Tibial nerve (tissue), 3 donors: ENCODE measurements around the gene ITIH3.

Experiments used
- CTCF ChIP-seq, 5 experiments: fragments of 200-600 bp in 3 of 5; fragments of 450-650 bp in 2 of 5; sonication (generic) in 3 of 5; IDR thresholded peaks; one replicate each; pipeline ENCODE4 v1.5.1; 2016 to 2019; ENCODE audit warnings: antibody characterized with exemption in 5 of 5, mild to moderate bottlenecking in 3 of 5, moderate library complexity in 2 of 5
- POLR2A ChIP-seq, 2 donors: fragments of 450-650 bp; IDR thresholded peaks; one replicate each; pipeline ENCODE4 v1.6.1; 2017; ENCODE audit warnings: antibody characterized with exemption in 2 of 2, mild to moderate bottlenecking in 2 of 2, moderate library complexity in 2 of 2

- TF ChIP-seq CTCF (IDR thresholded peaks at IDR 0.05): no peak
- no peak for TF ChIP-seq POLR2A (IDR thresholded peaks at IDR 0.05)
Observed at GRCh38 chr3:52794612-52795099, at the start of gene ITIH3.
